ENCODE data around the gene IGF2BP2.

Gene IGF2BP2

GRCh38 chr3:185711255-185711870, 113.5 kb downstream of the IGF2BP2 start:
- H3K4me3 ChIP-seq (ENCODE audit: low read depth, low read length): no peak overlapping the region
- in situ Hi-C loops (cut with HindIII; ENCODE audit: low sequenced_read_pairs): no loop called here
- no peak for TF ChIP-seq CTCF (IDR thresholded peaks at IDR 0.05; ENCODE audit: low read depth, low read length)
- DNase-seq (ENCODE audit: low read depth, low spot score): no peak

- TF ChIP-seq CTCF (IDR thresholded peaks at IDR 0.05; ENCODE audit: low read depth, low read length): no peak
- no peak for DNase-seq (ENCODE audit: low read depth, low spot score)
- in situ Hi-C loops (cut with HindIII; ENCODE audit: low sequenced_read_pairs): no loop called here
- no peak overlapping the region for H3K4me3 ChIP-seq (ENCODE audit: low read depth, low read length)
These were observed 115.4 kb downstream of the IGF2BP2 start for GRCh38 chr3:185709251-185709955.

DNA sequence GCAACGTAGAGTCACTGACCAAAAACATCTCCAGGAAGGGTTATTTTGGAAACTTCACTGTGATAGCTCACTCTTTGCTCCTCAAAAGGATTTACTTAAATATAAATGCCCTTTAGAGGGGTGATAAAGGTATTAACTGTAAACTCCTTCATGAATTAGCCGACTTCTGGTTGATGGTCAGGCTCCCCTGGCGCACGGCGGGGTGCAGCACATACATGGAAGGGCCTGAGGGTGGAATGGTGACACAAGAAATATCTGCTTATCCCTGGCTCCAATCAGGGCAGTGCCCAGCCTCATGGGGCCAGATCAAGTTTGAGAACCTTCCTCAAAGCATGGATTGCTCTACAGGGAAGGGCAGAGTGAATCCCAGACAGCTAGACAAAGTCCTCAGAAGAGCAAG, 116.5 kb downstream of the IGF2BP2 start:
- DNase-seq (ENCODE audit: low read depth, low spot score): no peak
- in situ Hi-C loops (cut with HindIII; ENCODE audit: low sequenced_read_pairs): no loop called here
- H3K4me3 ChIP-seq (ENCODE audit: low read depth, low read length): no peak overlapping the region
- no peak for TF ChIP-seq CTCF (IDR thresholded peaks at IDR 0.05; ENCODE audit: low read depth, low read length)

DNA sequence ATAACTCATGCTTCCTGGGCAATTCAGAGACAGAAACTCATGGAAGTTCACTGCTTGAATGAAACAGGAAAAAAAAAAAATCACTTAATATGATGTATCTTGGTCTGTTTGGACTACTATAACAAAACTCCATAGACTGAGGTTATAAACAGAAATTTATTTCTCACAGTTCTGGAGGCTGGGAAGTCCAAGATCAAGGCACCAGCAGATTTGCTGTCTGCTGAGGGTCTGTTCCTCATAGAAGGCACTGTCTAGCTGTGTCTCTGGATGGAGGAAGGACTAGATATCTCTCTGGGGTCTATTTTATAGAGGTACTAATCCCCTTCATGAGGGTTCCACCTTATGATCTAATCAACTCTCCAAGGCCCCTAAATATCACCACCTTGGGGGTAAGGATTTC, 119.3 kb downstream of the IGF2BP2 start:
- H3K4me3 ChIP-seq (ENCODE audit: low read depth, low read length): no peak overlapping the region
- DNase-seq (ENCODE audit: low read depth, low spot score): no peak
- no peak for TF ChIP-seq CTCF (IDR thresholded peaks at IDR 0.05; ENCODE audit: low read depth, low read length)
- in situ Hi-C loops (cut with HindIII; ENCODE audit: low sequenced_read_pairs): no loop called here

DNA sequence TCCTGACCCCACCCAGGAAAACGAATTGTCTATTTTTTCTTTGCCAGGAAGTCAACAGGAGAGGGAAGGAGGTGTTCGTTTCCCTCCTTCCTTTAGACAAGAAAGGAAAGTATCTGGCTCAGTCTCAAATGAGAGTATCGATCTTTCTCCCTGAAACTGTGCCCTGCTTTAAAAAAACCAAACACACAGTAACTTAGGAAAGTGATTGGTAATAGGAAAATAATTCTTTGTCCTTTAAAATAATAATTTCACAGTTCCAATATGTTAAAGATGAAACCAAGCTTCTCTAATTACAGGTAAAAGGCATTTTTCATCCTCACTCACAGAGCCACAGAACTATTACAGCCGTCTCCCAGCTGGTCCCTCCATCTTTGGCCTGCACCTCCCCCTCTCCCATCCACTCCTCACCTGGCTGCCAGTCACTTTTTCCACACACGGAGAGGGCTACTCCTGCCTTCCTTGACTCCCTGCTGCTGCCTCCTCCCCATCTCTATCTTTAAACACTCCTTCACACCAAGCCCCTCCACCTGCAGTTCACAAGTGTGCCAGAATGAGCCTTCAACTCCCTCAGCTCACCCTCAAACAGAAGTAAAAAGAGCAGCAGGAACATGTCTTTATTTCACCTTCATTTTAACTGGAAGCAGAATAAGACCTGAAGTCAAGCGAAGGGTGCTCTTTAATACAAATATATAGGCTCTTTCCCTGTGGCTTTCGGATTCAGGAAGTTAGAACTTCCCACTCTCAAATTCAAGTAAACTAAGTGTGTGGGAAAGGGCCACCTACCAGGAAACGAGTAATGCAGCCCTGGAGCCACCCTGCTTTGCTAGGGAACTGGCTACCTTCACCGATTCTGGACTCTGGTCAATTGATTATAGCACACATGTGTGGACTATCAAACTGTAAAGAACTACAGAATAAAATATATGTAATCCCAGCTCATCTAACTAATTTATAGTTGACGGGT, 122.3 kb downstream of the IGF2BP2 start:
- in situ Hi-C loops (cut with HindIII; ENCODE audit: low sequenced_read_pairs): no loop called here
- DNase-seq (ENCODE audit: low read depth, low spot score): no peak
- no peak overlapping the region for H3K4me3 ChIP-seq (ENCODE audit: low read depth, low read length)
- TF ChIP-seq CTCF (IDR thresholded peaks at IDR 0.05; ENCODE audit: low read depth, low read length): no peak

DNA sequence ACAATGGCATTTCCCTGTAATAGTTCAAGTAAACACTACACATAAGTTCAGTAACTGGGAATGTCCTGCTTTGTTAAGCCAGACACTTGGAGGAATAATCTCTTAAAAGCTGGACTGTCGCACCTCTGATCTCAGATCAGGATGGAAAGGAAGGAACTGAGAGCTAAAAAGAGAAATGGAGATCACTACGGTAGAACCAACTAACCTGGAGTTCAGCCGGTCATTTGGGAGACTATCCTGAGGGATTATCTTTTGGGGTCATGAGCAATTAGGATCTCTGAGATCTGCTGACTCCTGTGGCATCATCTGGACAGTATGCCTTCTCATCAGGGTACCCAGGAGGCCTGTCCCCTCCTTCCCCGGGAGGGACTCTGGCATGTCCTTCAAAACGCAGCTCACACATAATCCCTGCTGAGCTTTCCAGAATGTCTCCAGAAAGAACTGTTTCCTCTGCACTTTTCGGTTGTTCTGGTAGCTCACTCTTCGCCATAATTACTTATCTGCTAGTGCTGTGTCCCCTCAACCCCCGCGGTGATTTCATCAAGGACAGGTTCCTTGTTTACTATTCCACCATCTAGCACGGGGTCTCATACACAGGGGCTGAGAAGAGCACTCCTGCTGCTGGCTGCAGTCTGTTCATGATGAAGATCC, 123.1 kb downstream of the IGF2BP2 start:
- TF ChIP-seq CTCF (IDR thresholded peaks at IDR 0.05; ENCODE audit: low read depth, low read length): no peak

More for the DNA sequence above, 123.1 kb downstream of the IGF2BP2 start:
- no peak overlapping the region for H3K4me3 ChIP-seq (ENCODE audit: low read depth, low read length)
- in situ Hi-C loops (cut with HindIII; ENCODE audit: low sequenced_read_pairs): no loop called here
- DNase-seq (ENCODE audit: low read depth, low spot score): no peak

Data from astrocyte of the spinal cord (primary cell).